ENCODE measurements around the gene XNDC1N. TPM values are rescaled to one million over a fixed set of nuclear protein-coding genes. Genes with fewer than 3 reads are reported as not detected.
"Not testable (repeated sequence)": the region's sequence is repeated elsewhere in the genome, so short reads cannot be mapped to it uniquely, and the experiment has no call there.

XNDC1N gene
- total and polyA plus RNA-seq, 2 of the 13 experiments (the other 11 are each of a cell fraction or from before 2014, with no cell fraction given) = 3.4 to 7.5 TPM

DNA sequence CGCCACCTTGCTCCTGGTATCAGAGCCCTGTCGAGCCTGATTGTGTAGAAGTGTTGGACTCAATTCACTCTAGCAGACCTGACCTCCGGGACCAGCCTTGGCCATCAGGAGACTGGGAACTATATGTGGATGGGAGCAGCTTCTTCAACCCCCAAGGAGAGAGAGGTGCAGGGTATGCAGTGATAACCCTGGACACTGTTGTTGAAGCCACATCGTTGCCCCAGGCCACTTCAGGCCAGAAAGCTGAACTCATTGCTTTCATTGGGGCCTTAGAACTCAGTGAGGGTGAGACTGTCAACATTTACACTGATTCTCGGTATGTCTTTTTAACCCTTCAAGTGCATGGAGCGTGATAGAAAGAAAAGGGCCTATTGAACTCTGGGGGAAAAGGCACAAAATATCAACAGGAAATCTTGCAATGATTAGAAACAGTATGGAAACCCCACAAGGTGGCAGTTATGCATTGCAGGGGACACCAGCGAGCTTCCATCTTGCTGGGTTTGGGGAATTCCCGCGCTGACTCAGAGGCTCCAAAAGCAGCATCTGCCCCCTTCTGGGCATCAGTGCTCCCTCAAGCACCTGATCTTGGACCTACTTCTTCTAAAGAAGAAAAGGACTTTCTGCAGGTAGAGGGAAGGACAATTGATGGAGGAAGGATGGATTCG is 16.9 kb downstream of the XNDC1N start:
- CTCF ChIA-PET (ENCODE audit: low intra/inter-chr PET ratio, low total read pairs); FAIRE-seq; H3K9me3 ChIP-seq (ENCODE audit: low read length); H3K4me2 ChIP-seq (ENCODE audit: low read depth, low read length); H2AFZ ChIP-seq (ENCODE audit: low read length); in situ Hi-C loops (cut with HindIII; ENCODE audit: extremely low pct_ligation_motif_present, low pct_unique_long_range_greater_than_20kb); H4K20me1 ChIP-seq (ENCODE audit: insufficient read depth, low read length); BruUV-seq (replicated peaks); H3K27me3 ChIP-seq (ENCODE audit: control insufficient read depth in 1 of 2, insufficient read depth in 2 of 2, low read length in 2 of 2); DNase-seq (ENCODE audit: low spot score); intact Hi-C loops (cut with micrococcal nuclease; ENCODE audit: unreplicated experiment); H3K4me3 ChIP-seq (replicated peaks in 1 of 3; ENCODE audit: insufficient read depth in 1 of 3, low read depth in 2 of 3, low read length in 3 of 3); H3K79me2 ChIP-seq (ENCODE audit: insufficient read depth, low read length); ATAC-seq; H3K9ac ChIP-seq (ENCODE audit: insufficient read depth, low read depth, low read length): not testable (repeated sequence)
- H3K36me3 ChIP-seq (replicated peaks in 1 of 2; ENCODE audit: control insufficient read depth in 1 of 2, insufficient read depth in 2 of 2, low read length in 2 of 2) = peaks cover 0 to 23% of the 10 kb centered on the region in 2 experiments; a peak in 4 of 5 replicates
- TF ChIP-seq ZNF652 (CRISPR knock-in tag; IDR thresholded peaks at IDR 0.05; ENCODE audit: borderline replicate concordance, low read depth) = peak; percentile 49; the same call in 1 of the 2 replicates
- TF ChIP-seq, protein P1, sequence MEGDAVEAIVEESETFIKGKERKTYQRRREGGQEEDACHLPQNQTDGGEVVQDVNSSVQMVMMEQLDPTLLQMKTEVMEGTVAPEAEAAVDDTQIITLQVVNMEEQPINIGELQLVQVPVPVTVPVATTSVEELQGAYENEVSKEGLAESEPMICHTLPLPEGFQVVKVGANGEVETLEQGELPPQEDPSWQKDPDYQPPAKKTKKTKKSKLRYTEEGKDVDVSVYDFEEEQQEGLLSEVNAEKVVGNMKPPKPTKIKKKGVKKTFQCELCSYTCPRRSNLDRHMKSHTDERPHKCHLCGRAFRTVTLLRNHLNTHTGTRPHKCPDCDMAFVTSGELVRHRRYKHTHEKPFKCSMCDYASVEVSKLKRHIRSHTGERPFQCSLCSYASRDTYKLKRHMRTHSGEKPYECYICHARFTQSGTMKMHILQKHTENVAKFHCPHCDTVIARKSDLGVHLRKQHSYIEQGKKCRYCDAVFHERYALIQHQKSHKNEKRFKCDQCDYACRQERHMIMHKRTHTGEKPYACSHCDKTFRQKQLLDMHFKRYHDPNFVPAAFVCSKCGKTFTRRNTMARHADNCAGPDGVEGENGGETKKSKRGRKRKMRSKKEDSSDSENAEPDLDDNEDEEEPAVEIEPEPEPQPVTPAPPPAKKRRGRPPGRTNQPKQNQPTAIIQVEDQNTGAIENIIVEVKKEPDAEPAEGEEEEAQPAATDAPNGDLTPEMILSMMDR (CRISPR knock-in tag; IDR thresholded peaks at IDR 0.05) = 0 out of 2 replicates have a peak, but pooled peaks have one; percentile 24
- TF ChIP-seq STAG1 (CRISPR knock-in tag; IDR thresholded peaks at IDR 0.05) = peak; percentile 17; the same call in 1 of the 2 replicates
- 85% methylated on average over 10 of the region's 10 CpGs for WGBS (ENCODE audit: low lambda C conversion rate)
- H3K4me1 ChIP-seq (ENCODE audit: insufficient read depth, low read length) = peaks cover 15% of the 10 kb centered on the region
- POLR2A ChIA-PET = interaction anchor here (2.5 to 2.7 kb wide), 2 partner anchors 17 to 23 kb away, joined by 10 to 11 read pairs; partner anchors contain the start of genes RNF121 and XNDC1N
- H3K27ac ChIP-seq (ENCODE audit: extremely low read length, insufficient read depth, low read length) = peak overlapping the region; percentile 38

DNA sequence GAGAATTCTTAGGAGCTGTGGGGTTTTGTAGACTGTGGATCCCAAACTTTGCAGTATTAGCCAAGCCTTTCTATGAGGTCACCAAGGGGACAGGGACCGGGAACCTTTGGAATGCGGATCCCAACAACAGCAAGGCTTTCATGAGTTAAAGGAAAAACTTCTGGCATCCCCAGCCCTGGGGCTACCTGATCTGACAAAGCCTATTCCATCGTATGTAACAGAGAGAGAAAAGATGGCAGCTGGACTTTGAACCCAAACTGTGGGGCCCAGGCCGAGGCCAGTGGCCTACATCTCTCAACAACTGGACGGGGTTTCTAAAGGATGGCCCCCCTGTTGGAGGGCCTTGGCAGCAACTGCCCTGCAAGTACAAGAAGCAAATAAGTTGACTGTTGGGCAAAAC is 17.6 kb downstream of the XNDC1N start:
- H3K79me2 ChIP-seq (ENCODE audit: insufficient read depth, low read length); H3K4me2 ChIP-seq (ENCODE audit: low read depth, low read length); FAIRE-seq; H4K20me1 ChIP-seq (ENCODE audit: insufficient read depth, low read length); H3K9me3 ChIP-seq (ENCODE audit: low read length); in situ Hi-C loops (cut with HindIII; ENCODE audit: extremely low pct_ligation_motif_present, low pct_unique_long_range_greater_than_20kb); CTCF ChIA-PET (ENCODE audit: low intra/inter-chr PET ratio, low total read pairs); ATAC-seq; H3K4me3 ChIP-seq (replicated peaks in 1 of 3; ENCODE audit: insufficient read depth in 1 of 3, low read depth in 2 of 3, low read length in 3 of 3); H3K27me3 ChIP-seq (ENCODE audit: control insufficient read depth in 1 of 2, insufficient read depth in 2 of 2, low read length in 2 of 2); H2AFZ ChIP-seq (ENCODE audit: low read length); BruUV-seq (replicated peaks); H3K9ac ChIP-seq (ENCODE audit: insufficient read depth, low read depth, low read length); intact Hi-C loops (cut with micrococcal nuclease; ENCODE audit: unreplicated experiment); TF ChIP-seq HNF4G (CRISPR knock-in tag; IDR thresholded peaks at IDR 0.05; ENCODE audit: borderline replicate concordance, low read depth): not testable (repeated sequence)
- TF ChIP-seq RARA (CRISPR knock-in tag; IDR thresholded peaks at IDR 0.05) = 0 out of 2 replicates have a peak, but pooled peaks have one; percentile 19
- TF ChIP-seq HNF4G (IDR thresholded peaks at IDR 0.05; ENCODE audit: borderline replicate concordance, low read depth, low read length) = peak; percentile 28; the same call in 1 of the 2 replicates
- TF ChIP-seq YY1 (IDR thresholded peaks at IDR 0.05; ENCODE audit: insufficient read depth, insufficient replicate concordance, low read depth, low read length) = peak; percentile 30
- TF ChIP-seq ZMYM4 (CRISPR knock-in tag; IDR thresholded peaks at IDR 0.05) = peak; percentile 16; the same call in 1 of the 2 replicates
- peak; percentile 76 for TF ChIP-seq HNF4A (CRISPR knock-in tag; IDR thresholded peaks at IDR 0.05)
- TF ChIP-seq ZNF644 (CRISPR knock-in tag; IDR thresholded peaks at IDR 0.05; ENCODE audit: low read depth) = peak; percentile 54; the same call in 1 of the 2 replicates
- Histone ChIP-seq H3K27ac (ENCODE audit: extremely low read length, insufficient read depth, low read length) (peak overlapping the region; percentile 50), H3K4me1 (ENCODE audit: insufficient read depth, low read length) (peaks cover 15% of the 10 kb centered on the region), H3K36me3 (replicated peaks in 1 of 2; ENCODE audit: control insufficient read depth in 1 of 2, insufficient read depth in 2 of 2, low read length in 2 of 2) (peaks cover 0 to 16% of the 10 kb centered on the region in 2 experiments; a peak in 4 of 5 replicates)
- 45% methylated on average over 5 of the region's 5 CpGs for WGBS (ENCODE audit: low lambda C conversion rate)
- DNase-seq (ENCODE audit: low spot score) = peak; percentile 35
- POLR2A ChIA-PET = interaction anchor here (2.5 to 2.7 kb wide), 2 partner anchors 17 to 22 kb away, joined by 10 to 11 read pairs; partner anchors contain the start of genes RNF121 and XNDC1N
